Measurements from ENCODE around the gene NOXRED1.
"Not testable (repeated sequence)": the region's sequence is repeated elsewhere in the genome, so short reads cannot be mapped to it uniquely, and the experiment has no call there.

NOXRED1 gene

GRCh38 chr14:77415403-77416030 is 7.8 kb downstream of the NOXRED1 start:
- DNase-seq; intact Hi-C loops (cut with DNase I): not testable (repeated sequence)

GRCh38 chr14:77409131-77409533 is 14.2 kb downstream of the NOXRED1 start:
- DNase-seq: no peak
- intact Hi-C loops (cut with DNase I): no loop called here

GRCh38 chr14:77407158-77407557 is 16.2 kb downstream of the NOXRED1 start:
- intact Hi-C loops (cut with DNase I): no loop called here
- no peak for DNase-seq

GRCh38 chr14:77406718-77407117 is 16.6 kb downstream of the NOXRED1 start:
- intact Hi-C loops (cut with DNase I): no loop called here
- DNase-seq: no peak

- intact Hi-C loops (cut with DNase I): no loop called here
- DNase-seq: no peak
Observed at GRCh38 chr14:77406086-77406485, 17.2 kb downstream of the NOXRED1 start.

- intact Hi-C loops (cut with DNase I): no loop called here
- no peak for DNase-seq
Observed at GRCh38 chr14:77403768-77404167, 19.6 kb downstream of the NOXRED1 start.

- no peak for DNase-seq
- intact Hi-C loops (cut with DNase I): no loop called here
Observed at GRCh38 chr14:77400216-77400615, 23.1 kb downstream of the NOXRED1 start.

GRCh38 chr14:77390188-77390587 is 33.1 kb downstream of the NOXRED1 start:
- intact Hi-C loops (cut with DNase I): no loop called here
- no peak for DNase-seq

- intact Hi-C loops (cut with DNase I): loop anchor here (5.0 to 10.0 kb wide), 2 partner anchors 56 to 76 kb away; partner anchors contain the start of genes AHSA1, GSTZ1, POMT2 and VIPAS39
- no peak for DNase-seq
Observed at GRCh38 chr14:77378701-77379100, 44.6 kb downstream of the NOXRED1 start.

- DNase-seq: no peak
- intact Hi-C loops (cut with DNase I): loop anchor here (5.0 to 10.0 kb wide), 2 partner anchors 55 to 77 kb away; partner anchors contain the start of genes AHSA1, GSTZ1, POMT2 and VIPAS39
Observed at GRCh38 chr14:77377502-77377844, 45.9 kb downstream of the NOXRED1 start.

- intact Hi-C loops (cut with DNase I): loop anchor here (5.0 to 10.0 kb wide), 2 partner anchors 55 to 78 kb away; partner anchors contain the start of genes AHSA1, GSTZ1, POMT2 and VIPAS39
Observed at GRCh38 chr14:77376771-77377501, 46.4 kb downstream of the NOXRED1 start, which contains the start of the genes SAMD15 and TMED8. SAMD15 (plus strand) TSS chr14:77377379; CDS start chr14:77377419, 40 bp downstream. TMED8 (minus strand) TSS chr14:77377094; CDS start chr14:77377053, 41 bp downstream.

GRCh38 chr14:77375973-77376770 is 47.2 kb downstream of the NOXRED1 start:
- peak in 9 of 10 donors; percentile 8 to 87 (median 29) for DNase-seq
- intact Hi-C loops (cut with DNase I): loop anchor here (5.0 to 10.0 kb wide), 2 partner anchors 54 to 79 kb away; partner anchors contain the start of genes AHSA1, GSTZ1, POMT2 and VIPAS39

More at GRCh38 chr14:77376771-77377501, 46.4 kb downstream of the NOXRED1 start, which contains the start of the genes SAMD15 and TMED8:
- DNase-seq: peak; percentile 73 to 97 (median 82)

- DNase-seq: no peak
- intact Hi-C loops (cut with DNase I): loop anchor here (5.0 to 10.0 kb wide), 2 partner anchors 53 to 79 kb away; partner anchors contain the start of genes AHSA1, GSTZ1, POMT2 and VIPAS39
Observed at GRCh38 chr14:77375164-77375950, 48.0 kb downstream of the NOXRED1 start.

GRCh38 chr14:77372304-77372841 is 51.0 kb downstream of the NOXRED1 start:
- DNase-seq: no peak
- intact Hi-C loops (cut with DNase I): loop anchor here (10.0 kb wide), 1 partner anchor 82 kb away; the partner anchor contains the start of genes AHSA1 and VIPAS39

GRCh38 chr14:77369285-77369684 is 54.0 kb downstream of the NOXRED1 start:
- intact Hi-C loops (cut with DNase I): no loop called here
- no peak for DNase-seq

GRCh38 chr14:77364146-77364545 is 59.2 kb downstream of the NOXRED1 start:
- intact Hi-C loops (cut with DNase I): no loop called here
- DNase-seq: no peak

- intact Hi-C loops (cut with DNase I): no loop called here
- no peak for DNase-seq
Observed at GRCh38 chr14:77359626-77360025, 63.7 kb downstream of the NOXRED1 start.

GRCh38 chr14:77356899-77357298 is 66.4 kb downstream of the NOXRED1 start:
- intact Hi-C loops (cut with DNase I): no loop called here
- DNase-seq: no peak

GRCh38 chr14:77355811-77356210 is 67.5 kb downstream of the NOXRED1 start:
- no peak for DNase-seq
- intact Hi-C loops (cut with DNase I): no loop called here

Measured in posterior cingulate gyrus (tissue), 11 donors.